HG03460 (cell line): Measurements from ENCODE around the gene SCARB1.

Experiments used
- ATAC-seq: cut with Tn5 transposase; IDR thresholded peaks from one replicate; pipeline ENCODE4 v1.9.1; 2021; ENCODE audit not compliant: unreplicated experiment

Gene SCARB1

GRCh38 chr12:124824195-124824594, 39.5 kb downstream of the SCARB1 start:
- no peak for ATAC-seq

GRCh38 chr12:124823272-124823970, 40.2 kb downstream of the SCARB1 start:
- ATAC-seq: no peak

- no peak for ATAC-seq
Observed at GRCh38 chr12:124822218-124822617, 41.4 kb downstream of the SCARB1 start.

DNA sequence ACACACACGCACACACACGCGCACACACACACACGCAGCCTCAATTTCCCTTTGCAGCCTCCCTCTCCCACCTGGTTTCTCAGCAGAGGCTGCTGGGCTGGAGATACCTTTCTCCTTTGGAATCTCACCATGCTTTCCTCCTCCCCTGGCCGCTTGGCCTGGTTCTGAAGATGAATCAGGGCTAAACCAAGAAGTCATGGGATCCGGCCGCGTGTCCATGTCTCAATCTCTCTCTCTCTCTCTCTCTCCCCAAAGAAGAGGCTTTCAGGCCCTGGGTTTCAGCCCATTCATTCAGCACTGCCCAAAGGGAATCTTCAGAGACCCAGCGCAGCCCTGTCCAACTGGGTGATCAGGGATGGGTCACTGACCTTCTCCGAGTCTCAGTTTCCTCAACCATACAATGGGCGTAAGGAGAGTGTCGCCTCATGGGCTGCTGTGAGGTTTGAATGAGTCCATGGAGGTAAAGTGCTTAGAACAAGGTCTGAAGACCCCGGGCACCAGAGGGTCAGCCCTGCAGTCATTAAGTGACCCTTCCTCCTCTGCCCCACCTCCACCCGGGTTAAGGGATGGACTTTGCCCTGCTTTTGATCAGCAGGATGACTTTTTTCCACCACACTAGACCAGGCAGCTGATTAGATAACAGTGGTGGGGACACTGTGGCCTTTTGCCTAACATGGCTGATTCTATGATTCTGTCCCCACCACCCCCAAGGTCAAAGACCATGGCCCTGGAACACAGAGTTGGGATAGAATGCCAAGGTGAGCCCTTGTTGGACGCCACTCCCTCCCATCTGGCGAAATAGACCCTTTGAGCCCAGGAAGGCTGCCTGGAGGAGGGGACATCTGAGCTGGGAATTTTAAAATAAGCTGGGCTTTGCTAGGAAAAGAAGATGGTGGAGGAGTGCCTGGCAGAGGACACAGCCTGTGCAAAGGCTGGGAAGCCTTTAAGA, 42.1 kb downstream of the SCARB1 start:
- ATAC-seq: no peak

- no peak for ATAC-seq
Observed at GRCh38 chr12:124820199-124820598, 43.5 kb downstream of the SCARB1 start.

GRCh38 chr12:124819525-124819924, 44.1 kb downstream of the SCARB1 start:
- no peak for ATAC-seq

DNA sequence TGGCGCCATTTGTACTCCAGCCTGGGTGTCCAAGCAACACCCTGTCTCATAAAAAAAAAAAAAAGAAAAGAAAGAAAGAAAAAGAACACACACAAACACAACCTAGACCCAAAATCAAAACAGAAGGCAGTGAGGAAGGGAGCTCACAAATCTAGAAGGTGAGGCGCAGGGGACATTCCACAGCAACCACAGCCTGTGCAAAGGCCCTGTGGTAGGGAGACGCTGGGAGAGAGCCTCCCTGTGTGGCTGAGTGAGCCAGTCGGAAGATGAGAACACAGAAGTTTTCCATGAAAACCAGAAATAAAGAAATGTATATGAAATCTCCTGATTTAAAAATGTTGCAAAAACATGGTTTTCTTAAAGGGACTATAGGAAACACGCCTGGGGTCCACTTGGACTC, 44.6 kb downstream of the SCARB1 start:
- no peak for ATAC-seq

GRCh38 chr12:124817076-124818000, 46.3 kb downstream of the SCARB1 start:
- no peak for ATAC-seq

GRCh38 chr12:124816295-124816854, 47.3 kb downstream of the SCARB1 start:
- no peak for ATAC-seq

DNA sequence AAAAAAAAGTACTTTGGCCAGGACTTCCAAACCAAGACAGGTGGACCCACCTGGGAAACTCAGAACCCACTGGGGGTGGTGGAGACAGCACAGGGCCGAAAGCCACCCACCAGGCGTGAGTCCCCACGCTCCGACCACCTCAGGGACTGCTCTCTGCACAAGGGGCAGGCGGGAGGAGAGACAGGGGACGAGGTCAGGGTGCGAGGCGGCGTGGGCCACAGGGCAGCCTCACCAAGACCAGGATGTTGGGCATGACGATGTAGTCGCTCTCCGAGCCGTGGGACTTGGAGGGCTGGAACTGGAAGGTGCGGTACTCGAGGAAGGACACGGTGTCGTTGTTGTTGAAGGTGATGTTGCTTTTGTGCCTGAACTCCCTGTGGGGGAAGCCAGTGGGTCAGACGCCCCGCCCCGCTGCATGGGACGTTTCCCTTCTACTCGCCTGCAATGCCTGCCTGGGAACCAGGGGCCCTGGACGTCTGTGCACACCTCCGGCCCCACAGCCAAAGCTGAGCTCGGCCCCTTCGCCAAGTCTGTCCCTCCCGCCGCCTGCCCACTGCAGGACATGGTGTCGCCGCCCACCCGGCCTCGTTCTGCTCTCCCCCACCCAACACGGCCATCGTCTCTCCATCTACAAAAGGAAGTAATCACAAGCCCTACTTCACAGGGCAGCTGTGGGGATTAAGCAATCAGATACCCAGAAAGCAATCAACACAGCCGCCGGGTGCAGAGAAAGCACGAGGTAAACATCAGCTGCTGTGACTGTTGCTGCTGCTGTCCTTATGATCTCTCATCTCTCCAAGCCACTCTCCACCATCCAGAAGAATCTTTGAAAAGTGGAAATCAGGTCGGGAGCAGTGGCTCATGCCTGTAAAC, 48.7 kb downstream of the SCARB1 start:
- ATAC-seq: no peak

DNA sequence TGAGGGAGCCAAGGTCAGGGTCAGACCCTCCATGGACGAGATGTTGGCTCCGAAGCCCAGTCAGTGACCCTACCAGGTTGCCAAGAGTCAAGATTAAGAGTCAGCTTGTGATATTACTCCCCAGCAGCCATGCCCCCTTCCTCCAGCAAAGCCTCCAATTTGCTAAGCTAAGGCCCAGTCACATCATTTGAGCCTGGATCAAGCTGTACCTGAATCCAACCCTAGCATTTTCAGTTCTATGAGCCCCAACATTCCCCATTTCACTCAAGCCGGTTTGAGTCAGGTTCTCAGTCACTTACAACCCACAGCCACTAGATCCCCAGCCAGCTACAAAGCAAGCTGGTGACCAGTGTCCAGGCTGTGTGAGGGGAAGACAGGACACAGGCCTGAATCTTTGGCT, 49.9 kb downstream of the SCARB1 start:
- ATAC-seq: no peak

- ATAC-seq: no peak
Observed at GRCh38 chr12:124812979-124813378, 50.7 kb downstream of the SCARB1 start.

DNA sequence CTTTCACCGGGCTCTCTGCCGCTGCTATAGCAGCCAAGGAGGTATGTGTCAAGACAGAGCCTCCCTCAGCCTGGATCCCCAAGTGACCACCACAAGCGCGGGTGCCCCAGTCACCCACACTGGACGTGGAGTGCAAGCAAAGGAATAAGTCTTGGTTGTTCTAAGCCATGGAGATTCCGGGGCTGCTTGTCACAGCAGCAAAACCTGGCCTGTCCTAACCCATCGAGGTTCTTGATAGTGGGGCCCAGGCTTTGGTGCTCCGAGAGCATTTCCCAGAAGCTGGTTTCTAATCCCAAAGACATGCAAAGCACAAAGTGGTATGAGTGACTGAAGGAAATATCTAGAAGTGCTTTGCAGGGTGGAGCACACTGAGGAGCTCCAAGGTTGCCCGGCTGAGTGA, 51.3 kb downstream of the SCARB1 start:
- ATAC-seq: no peak

GRCh38 chr12:124811633-124812032, 52.0 kb downstream of the SCARB1 start:
- no peak for ATAC-seq

DNA sequence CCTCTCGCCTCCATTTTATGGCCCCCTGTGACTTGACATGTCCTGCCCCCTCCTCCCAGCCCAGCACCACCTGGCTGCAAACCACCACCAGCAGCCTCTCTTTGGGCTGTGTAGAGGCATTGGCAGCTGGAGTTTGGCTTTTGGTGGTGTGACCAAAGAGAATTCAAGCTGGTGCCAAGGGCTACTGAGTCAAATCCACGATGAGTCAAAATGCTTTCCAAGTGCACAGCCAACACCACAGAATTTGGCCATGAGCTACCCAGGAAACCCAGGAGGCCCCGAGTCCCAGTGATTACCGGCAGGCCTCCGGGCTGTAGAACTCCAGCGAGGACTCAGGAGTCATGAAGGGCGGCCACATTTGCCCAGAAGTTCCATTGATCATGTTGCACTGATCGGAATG, 53.8 kb downstream of the SCARB1 start:
- ATAC-seq: no peak

- no peak for ATAC-seq
Observed at GRCh38 chr12:124809391-124809790, 54.3 kb downstream of the SCARB1 start.

DNA sequence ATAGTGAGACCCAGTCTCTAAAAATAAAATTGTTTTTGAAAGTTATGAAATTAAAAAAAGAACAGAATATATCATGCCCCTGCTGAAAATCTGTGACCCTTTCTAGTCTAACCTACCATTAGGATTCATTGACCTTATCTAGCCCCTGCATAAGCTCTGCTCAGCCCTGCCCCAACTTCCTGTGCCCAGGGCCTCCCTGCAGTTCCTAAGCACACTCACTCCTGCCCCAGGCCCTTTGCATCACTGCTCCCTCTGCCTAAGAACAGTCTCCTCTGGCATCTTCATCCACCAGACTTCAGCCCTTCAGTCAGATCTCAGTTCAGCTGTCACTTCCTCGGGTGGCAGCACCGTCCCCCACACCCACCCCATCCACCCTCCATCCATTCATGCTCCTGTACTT, 55.4 kb downstream of the SCARB1 start:
- ATAC-seq: no peak

GRCh38 chr12:124805876-124806668, 57.6 kb downstream of the SCARB1 start:
- ATAC-seq: no peak

GRCh38 chr12:124805050-124805449, 58.6 kb downstream of the SCARB1 start:
- no peak for ATAC-seq
